Astrocyte of the spinal cord (primary cell): Measurements from ENCODE around the gene ETS2.
"Not testable (repeated sequence)": the region's sequence is repeated elsewhere in the genome, so short reads cannot be mapped to it uniquely, and the experiment has no call there.

Source experiments
- DNase-seq: peaks from one replicate; pipeline ENCODE4 v3.0.0; 2011; ENCODE audit warnings: low read depth, low spot score
- H3K4me3 ChIP-seq: 2 replicates; pipeline ENCODE4 v1.5.1; 2011; ENCODE audit warnings: low read depth, mild to moderate bottlenecking, low read length, moderate library complexity
- CTCF ChIP-seq: IDR thresholded peaks from 2 replicates; pipeline ENCODE4 v1.5.1; 2012; ENCODE audit warnings: low read depth, mild to moderate bottlenecking, low read length, inconsistent platforms
- in situ Hi-C: cut with HindIII; loops from 2 replicates; pipeline ENCODE4 v1.10.0; 2017; ENCODE audit warnings: low sequenced_read_pairs

The ETS2 gene

GRCh38 chr21:38823737-38824123 lies 18.0 kb downstream of the ETS2 start:
- in situ Hi-C loops: loop anchor here (25.0 kb wide), 1 partner anchor 114 kb away; no protein-coding TSS in a partner anchor
- DNase-seq: no peak
- no peak for TF ChIP-seq CTCF
- H3K4me3 ChIP-seq: no peak overlapping the region

- DNase-seq: no peak
- in situ Hi-C loops: loop anchor here (25.0 kb wide), 1 partner anchor 113 kb away; no protein-coding TSS in a partner anchor
- H3K4me3 ChIP-seq: no peak overlapping the region
- no peak for TF ChIP-seq CTCF
Observed at GRCh38 chr21:38824124-38824822, 18.5 kb downstream of the ETS2 start.

GRCh38 chr21:38825269-38825668 lies 19.5 kb downstream of the ETS2 start:
- H3K4me3 ChIP-seq: no peak overlapping the region
- no peak for TF ChIP-seq CTCF
- no peak for DNase-seq
- in situ Hi-C loops: no loop called here

- in situ Hi-C loops: no loop called here
- DNase-seq: no peak
- TF ChIP-seq CTCF: no peak
- no peak overlapping the region for H3K4me3 ChIP-seq
Observed at GRCh38 chr21:38825921-38826320, 20.2 kb downstream of the ETS2 start.

GRCh38 chr21:38828111-38828510 lies 22.4 kb downstream of the ETS2 start:
- H3K4me3 ChIP-seq, in situ Hi-C loops: not testable (repeated sequence)

GRCh38 chr21:38830671-38831525 lies 25.2 kb downstream of the ETS2 start:
- no peak overlapping the region for H3K4me3 ChIP-seq
- DNase-seq: no peak
- in situ Hi-C loops: no loop called here
- no peak for TF ChIP-seq CTCF

More at GRCh38 chr21:38828111-38828510, 22.4 kb downstream of the ETS2 start:
- not testable (repeated sequence) for DNase-seq
